Esophagus muscularis mucosa (tissue), 4 donors: Measurements from ENCODE around the gene NEURL1B. TPM values are rescaled to one million over a fixed set of nuclear protein-coding genes. Genes with fewer than 3 reads are reported as not detected.

Experiments used
- DNase-seq: peaks from one replicate; pipeline ENCODE4 v3.0.0-alpha.2; 2017; ENCODE audit errors: extremely low spot score
- H3K27ac ChIP-seq, 4 donors: fragments of 200-600 bp; sonication (generic); replicated peaks in 1 of 4; 1 replicate in 3 of 4; 2 replicates in 1 of 4; pipeline ENCODE4 v1.5.1; 2016 to 2019; ENCODE audit warnings: mild to moderate bottlenecking in 1 of 4
- H3K27me3 ChIP-seq, 4 donors: fragments of 200-600 bp; sonication (generic); one replicate each; pipeline versions ENCODE4 v1.5.1 to v1.6.0; 2016 to 2019
- H3K36me3 ChIP-seq, 4 donors: fragments of 200-600 bp; sonication (generic); one replicate each; pipeline ENCODE4 v1.5.1; 2016 to 2019
- H3K4me1 ChIP-seq, 4 donors: fragments of 200-600 bp; sonication (generic); one replicate each; pipeline ENCODE4 v1.5.1; 2016 to 2019
- H3K4me3 ChIP-seq, 4 donors: fragments of 200-600 bp; sonication (generic); 1 replicate in 2 of 4; 2 replicates in 2 of 4; pipeline ENCODE4 v1.5.1; 2016 to 2019; ENCODE audit warnings: mild to moderate bottlenecking in 4 of 4, moderate library complexity in 1 of 4
- H3K9me3 ChIP-seq, 4 donors: fragments of 200-600 bp; sonication (generic); 1 replicate in 3 of 4; 2 replicates in 1 of 4; pipeline ENCODE4 v1.5.1; 2016 to 2019
- CTCF ChIP-seq, 3 experiments: fragments of 200-600 bp in 2 of 3; fragments of 450-650 bp in 1 of 3; sonication (generic) in 2 of 3; IDR thresholded peaks; one replicate each; pipeline ENCODE4 v1.5.1; 2017 to 2019; ENCODE audit warnings: antibody characterized with exemption in 3 of 3, mild to moderate bottlenecking in 2 of 3, moderate library complexity in 1 of 3
- EP300 ChIP-seq: sonication (generic); formaldehyde crosslinking; IDR thresholded peaks from one replicate; pipeline ENCODE4 v1.6.1; 2017; ENCODE audit warnings: antibody characterized with exemption
- POLR2A ChIP-seq: fragments of 450-650 bp; IDR thresholded peaks from one replicate; pipeline ENCODE4 v1.6.1; 2017; ENCODE audit warnings: antibody characterized with exemption, moderate library complexity, mild to moderate bottlenecking, low read depth
- POLR2AphosphoS5 ChIP-seq, 2 donors: sonication (generic); formaldehyde crosslinking; IDR thresholded peaks; one replicate each; pipeline ENCODE4 v1.6.1; 2017; ENCODE audit warnings: antibody characterized with exemption in 2 of 2
- WGBS: methylation state at CpG from one replicate; pipeline ENCODE4 v1.1.5; 2018; 5-methylcytosine and 5-hydroxymethylcytosine counted together
- intact Hi-C: fragments of 100-400 bp; cut with DNase I; formaldehyde crosslinking; loops from one replicate; pipeline ENCODE4 v1.15.1; 2023
- total RNA-seq, 4 donors: library from RNA; depleted of rRNA; stranded (reverse); fragments of >200 nt; gene quantifications; one replicate each; pipeline versions ENCODE4 v1.1.0 to v1.2.1, GENCODE V29; 2016

The NEURL1B gene
- total RNA-seq, 4 donors from 2014 or later: 34.1 to 87.1 (median 60.2) TPM

- WGBS: 87% methylated on average over 3 of the region's 3 CpGs
- H3K9me3 ChIP-seq: no peaks in the 10 kb centered on the region
- intact Hi-C loops: no loop called here
These were observed 19.9 kb downstream of the NEURL1B start for GRCh38 chr5:172660974-172661373.

GRCh38 chr5:172661526-172661925 is 20.5 kb downstream of the NEURL1B start:
- no peak overlapping the region for H3K4me3 ChIP-seq
- intact Hi-C loops: no loop called here
- no peak for TF ChIP-seq POLR2AphosphoS5 (IDR thresholded peaks at IDR 0.05)
- no peak for TF ChIP-seq EP300
- 79% methylated on average over 9 of the region's 9 CpGs for WGBS
- peak overlapping the region; percentile 86 to 95 (median 90) for H3K27ac ChIP-seq
- H3K9me3 ChIP-seq: no peaks in the 10 kb centered on the region
- DNase-seq: no peak
- H3K36me3 ChIP-seq: no peaks in the 10 kb centered on the region
- peaks cover 88 to 100% (median 98%) of the 10 kb centered on the region in 4 donors for H3K4me1 ChIP-seq
- H3K27me3 ChIP-seq: no peaks in the 10 kb centered on the region

More at GRCh38 chr5:172660974-172661373, 19.9 kb downstream of the NEURL1B start:
- Histone ChIP-seq H3K4me1 (peaks cover 86 to 96% (median 95%) of the 10 kb centered on the region in 4 donors), H3K27ac (peak overlapping the region; percentile 86 to 95 (median 90)), H3K4me3 (no peak overlapping the region), H3K36me3 (no peaks in the 10 kb centered on the region), H3K27me3 (no peaks in the 10 kb centered on the region)
- no peak for TF ChIP-seq POLR2A
- TF ChIP-seq CTCF (IDR thresholded peaks at IDR 0.05): no peak
- no peak for TF ChIP-seq POLR2AphosphoS5 (IDR thresholded peaks at IDR 0.05)
- TF ChIP-seq EP300: no peak
- DNase-seq: no peak

- intact Hi-C loops: no loop called here
- 46% methylated on average over 2 of the region's 2 CpGs for WGBS
- H3K27ac ChIP-seq: peak overlapping the region; percentile 86 to 95 (median 90)
These were observed 21.5 kb downstream of the NEURL1B start for GRCh38 chr5:172662596-172662995.

GRCh38 chr5:172664018-172664417 is 23.0 kb downstream of the NEURL1B start:
- Histone ChIP-seq H3K27me3 (no peaks in the 10 kb centered on the region), H3K36me3 (no peaks in the 10 kb centered on the region), H3K9me3 (no peaks in the 10 kb centered on the region), H3K4me3 (no peak overlapping the region), H3K4me1 (peaks cover 82 to 98% (median 96%) of the 10 kb centered on the region in 4 donors), H3K27ac (peak overlapping the region; percentile 31 to 92 (median 64))
- TF ChIP-seq POLR2AphosphoS5 (IDR thresholded peaks at IDR 0.05) (no peak), CTCF (IDR thresholded peaks at IDR 0.05) (no peak), POLR2A (no peak), EP300 (no peak)
- WGBS: 50% methylated on average over 5 of the region's 5 CpGs
- no peak for DNase-seq
- intact Hi-C loops: no loop called here

More at GRCh38 chr5:172662596-172662995, 21.5 kb downstream of the NEURL1B start:
- no peaks in the 10 kb centered on the region for H3K27me3 ChIP-seq
- TF ChIP-seq POLR2A (no peak), EP300 (no peak), CTCF (IDR thresholded peaks at IDR 0.05) (no peak)
- no peak for DNase-seq
- H3K36me3 ChIP-seq: no peaks in the 10 kb centered on the region
- H3K4me1 ChIP-seq: peaks cover 83 to 98% (median 96%) of the 10 kb centered on the region in 4 donors
- no peaks in the 10 kb centered on the region for H3K9me3 ChIP-seq
- H3K4me3 ChIP-seq: no peak overlapping the region

GRCh38 chr5:172664681-172665541 is 23.8 kb downstream of the NEURL1B start:
- TF ChIP-seq EP300 (no peak), CTCF (IDR thresholded peaks at IDR 0.05) (no peak), POLR2A (no peak), POLR2AphosphoS5 (IDR thresholded peaks at IDR 0.05) (no peak)
- no peak for DNase-seq
- Histone ChIP-seq H3K27ac (peak overlapping the region; percentile 39 to 92 (median 64)), H3K9me3 (no peaks in the 10 kb centered on the region), H3K4me3 (no peak overlapping the region), H3K36me3 (peaks cover 0 to 4% (median 3%) of the 10 kb centered on the region in 4 donors), H3K4me1 (peaks cover 73 to 98% (median 93%) of the 10 kb centered on the region in 4 donors), H3K27me3 (no peaks in the 10 kb centered on the region)
- 43% methylated on average over 11 of the region's 16 CpGs for WGBS
- intact Hi-C loops: no loop called here
